Heart right ventricle (tissue), 16 donors: ENCODE data around the gene ACOXL. TPM values are rescaled to one million over a fixed set of nuclear protein-coding genes. Genes with fewer than 3 reads are reported as not detected.

Experiments
- ATAC-seq, 8 donors: fragments of 200-7000 bp; cut with Tn5 transposase; one replicate each; pipeline ENCODE4 v1.9.1; 2020; ENCODE audit warnings: mild to moderate bottlenecking in 8 of 8, moderate library complexity in 8 of 8, moderate number of reproducible peaks in 1 of 8
- DNase-seq, 2 donors: peaks; one replicate each; pipeline ENCODE4 v3.0.0-alpha.2; 2020
- H3K27ac ChIP-seq, 10 donors: fragments of 200-600 bp; sonication (generic) in 2 of 10; one replicate each; pipeline versions ENCODE4 v1.5.0 to v1.8.0; 2020 to 2022; ENCODE audit warnings: mild to moderate bottlenecking in 3 of 10
- H3K27me3 ChIP-seq, 7 donors: fragments of 200-600 bp; one replicate each; pipeline ENCODE4 v1.8.0; 2021 to 2022; ENCODE audit warnings: mild to moderate bottlenecking in 2 of 7
- H3K36me3 ChIP-seq, 9 donors: fragments of 200-600 bp; sonication (generic) in 1 of 9; one replicate each; pipeline versions ENCODE4 v1.5.0 to v1.8.0; 2020 to 2022; ENCODE audit warnings: mild to moderate bottlenecking in 2 of 9
- H3K4me1 ChIP-seq, 9 donors: fragments of 200-600 bp; sonication (generic) in 1 of 9; one replicate each; pipeline versions ENCODE4 v1.5.0 to v1.8.0; 2020 to 2022; ENCODE audit warnings: mild to moderate bottlenecking in 4 of 9
- H3K4me3 ChIP-seq, 10 donors: fragments of 200-600 bp; sonication (generic) in 2 of 10; one replicate each; pipeline versions ENCODE4 v1.5.0 to v1.8.0; 2020 to 2022; ENCODE audit warnings: mild to moderate bottlenecking in 7 of 10, moderate library complexity in 2 of 10
- H3K9me3 ChIP-seq, 11 donors: fragments of 200-600 bp in 10 of 11; sonication (generic) in 2 of 11; one replicate each; pipeline versions ENCODE4 v1.5.0 to v1.8.0; 2013 to 2022; ENCODE audit warnings: mild to moderate bottlenecking in 2 of 11, control low read depth in 1 of 11, moderate library complexity in 1 of 11
- CTCF ChIP-seq, 9 donors: fragments of 200-600 bp; sonication (generic) in 2 of 9; IDR thresholded peaks; one replicate each; pipeline versions ENCODE4 v1.5.0 to v1.8.0; 2021 to 2022; ENCODE audit warnings: antibody characterized with exemption in 9 of 9, mild to moderate bottlenecking in 5 of 9, moderate library complexity in 1 of 9
- WGBS, 2 donors: extraction: QIAGEN DNeasy Blood & Tissue Kit; methylation state at CpG; one replicate each; pipeline ENCODE4 v1.1.7; 2013; ENCODE audit warnings: inconsistent platforms in 1 of 2; 5-methylcytosine and 5-hydroxymethylcytosine counted together
- intact Hi-C, 10 donors: fragments of 100-400 bp; cut with DNase I; formaldehyde crosslinking; loops; one replicate each; pipeline versions ENCODE4 v1.11.1 to v1.14.2; 2022
- polyA plus RNA-seq, 2 donors: library from polyadenylated mRNA; stranded (reverse); fragments of 200-250 nt; gene quantifications; one replicate each; pipeline ENCODE4 v1.2.3, GENCODE V29; 2013
- total RNA-seq, 10 donors: library from RNA; stranded (reverse); fragmentation: NEBNext Ultra II Directional in 3 of 10; extraction: Animal tissue kit (Norgen Biotek cat#: 25700) in 3 of 10; gene quantifications; one replicate each; pipeline versions ENCODE4 v1.2.1 to v1.2.4, GENCODE V29; 2021 to 2023
- donor health status: Arrhythmogenic right ventricular cardiomyopathy.
- donor health status: ischemic (EF 13 %, LVEDD 7.1; RV severe dilation, severe dysfunction).
- donor health status: healthy with polysubstance abuse.
- donor health status: DM: no; HTN: yes; CAD: no.
- donor health status: DM: no; HTN: no; CAD: no.
- donor health status: ischemic (EF 25% LVEDD 6.9; RV normal size, moderate dysfunction).
- donor health status: ischemic (EF 25% LVEDD 5.7; RV mildly dilated, moderate dysfunction).
- donor health status: healthy.
- donor health status: DM: yes; HTN: yes; CAD: no.
- donor health status: Ischemic cardiomyopathy.
- donor health status: ischemic (EF 35%, LVEDD 5.7; RV mildly dilated, moderate dysfunction).
- donor health status: nonischemic (EF 11% LVEDD 7.7; RV severe dilation, severe dysfunction).
- donor health status: DM: yes; HTN: yes; CAD: no.
- donor health status: PGD.
- donor health status: ischemic (EF 29% LVEDD 5.4; RV normal size, mild dysfunction).
- donor health status: nonischemic (EF 23%, LVEDD 6.1; RV moderate dilation, normal function).

The ACOXL gene
- total and polyA plus RNA-seq, 12 donors, result not detected

GRCh38 chr2:110759411-110759810 lies 27.0 kb downstream of the ACOXL start:
- intact Hi-C loops, result loop anchor here in 1 of 10 donors (10.0 kb wide), 1 partner anchor 85 kb away; the partner anchor contains the start of gene BUB1

GRCh38 chr2:110764931-110765330 lies 32.6 kb downstream of the ACOXL start:
- 94 to 98% methylated on average over 1 of the region's 1 CpG for WGBS, 2 donors
- Histone ChIP-seq H3K9me3 (peaks cover 0 to 34% (median 0%) of the 10 kb centered on the region in 11 donors), H3K27me3 (peaks cover 0 to 2% (median 0%) of the 10 kb centered on the region in 7 donors), H3K27ac (no peak overlapping the region), H3K36me3 (no peaks in the 10 kb centered on the region), H3K4me3 (no peak overlapping the region), H3K4me1 (peaks cover 0 to under 1% (median 0%) of the 10 kb centered on the region in 9 donors)
- intact Hi-C loops, result no loop called here
- ATAC-seq (no peak), DNase-seq (no peak)
- TF ChIP-seq CTCF (IDR thresholded peaks at IDR 0.05), result no peak

More at GRCh38 chr2:110759411-110759810, 27.0 kb downstream of the ACOXL start:
- ATAC-seq (no peak), DNase-seq (no peak)
- no peak for TF ChIP-seq CTCF (IDR thresholded peaks at IDR 0.05)
- WGBS, 2 donors, result 89 to 91% methylated on average over 2 of the region's 2 CpGs
- no peaks in the 10 kb centered on the region for H3K27me3 ChIP-seq
- no peaks in the 10 kb centered on the region for H3K36me3 ChIP-seq
- H3K9me3 ChIP-seq, result peaks cover 0 to 47% (median 11%) of the 10 kb centered on the region in 11 donors
- no peaks in the 10 kb centered on the region for H3K4me1 ChIP-seq
- H3K27ac ChIP-seq, result no peak overlapping the region
- H3K4me3 ChIP-seq, result no peak overlapping the region

- no peak for TF ChIP-seq CTCF (IDR thresholded peaks at IDR 0.05)
- no peak overlapping the region for H3K27ac ChIP-seq
- H3K36me3 ChIP-seq, result no peaks in the 10 kb centered on the region
- intact Hi-C loops, result no loop called here
- no peak for ATAC-seq
- H3K4me3 ChIP-seq, result no peak overlapping the region
- H3K9me3 ChIP-seq, result peaks cover 0 to 25% (median 0%) of the 10 kb centered on the region in 11 donors
- DNase-seq, result no peak
- 84 to 86% methylated on average over 3 of the region's 3 CpGs for whole genome bisulfite sequencing, 2 donors
- H3K27me3 ChIP-seq, result peaks cover 0 to 2% (median 0%) of the 10 kb centered on the region in 7 donors
- peaks cover 0 to 14% (median 13%) of the 10 kb centered on the region in 9 donors for H3K4me1 ChIP-seq
Measured at GRCh38 chr2:110766291-110766690, 33.9 kb downstream of the ACOXL start.

GRCh38 chr2:110768591-110768990 lies 36.2 kb downstream of the ACOXL start:
- Histone ChIP-seq H3K4me3 (no peak overlapping the region), H3K36me3 (no peaks in the 10 kb centered on the region), H3K9me3 (peaks cover 0 to 14% (median 0%) of the 10 kb centered on the region in 11 donors), H3K27me3 (peaks cover 0 to 2% (median 0%) of the 10 kb centered on the region in 7 donors), H3K4me1 (peaks cover 0 to 32% (median 22%) of the 10 kb centered on the region in 9 donors), H3K27ac (no peak overlapping the region)
- ATAC-seq (no peak), DNase-seq (no peak)
- WGBS, 2 donors, result 80 to 81% methylated on average over 10 of the region's 10 CpGs
- intact Hi-C loops, result no loop called here
- no peak for TF ChIP-seq CTCF (IDR thresholded peaks at IDR 0.05)
